SK-N-MC (cell line): ENCODE measurements around the gene MXRA8.

Experiments
- DNase-seq: peaks from one replicate; pipeline ENCODE4 v3.0.0-alpha.2; 2011; ENCODE audit warnings: low read depth, low spot score
- H3K27ac ChIP-seq: fragments of 200-600 bp; sonication (generic); 2 replicates; pipeline ENCODE4 v1.5.1; 2016; ENCODE audit warnings: mixed run types
- H3K36me3 ChIP-seq: fragments of 200-600 bp; sonication (generic); 2 replicates; pipeline ENCODE4 v1.6.1; 2017; ENCODE audit warnings: antibody characterized with exemption, low read length, mixed read lengths; ENCODE audit not compliant: insufficient read depth
- H3K4me3 ChIP-seq: fragments of 200-600 bp; sonication (generic); 2 replicates; pipeline ENCODE4 v1.5.1; 2016
- H3K9ac ChIP-seq: fragments of 200-600 bp; sonication (generic); 2 replicates; pipeline ENCODE4 v1.8.0; 2017; ENCODE audit warnings: mixed run types, mixed read lengths; ENCODE audit not compliant: insufficient read length
- H3K9me3 ChIP-seq: fragments of 200-600 bp; sonication (generic); 2 replicates; pipeline ENCODE4 v1.6.1; 2017; ENCODE audit warnings: low read depth, mild to moderate bottlenecking, antibody characterized with exemption, low read length, moderate library complexity, mixed read lengths
- EZH2 ChIP-seq: fragments of 200-600 bp; sonication (generic); IDR thresholded peaks from one replicate; pipeline ENCODE4 v1.6.1; 2017; ENCODE audit warnings: antibody characterized with exemption
- FOXP2 ChIP-seq: optimal IDR thresholded peaks from 2 replicates; pipeline ENCODE3; 2011; ENCODE audit warnings: mild to moderate bottlenecking, moderate library complexity; ENCODE audit not compliant: insufficient read depth; ENCODE audit errors: extremely low read length, control extremely low read depth
- POLR2AphosphoS5 ChIP-seq: IDR thresholded peaks from 2 replicates; pipeline ENCODE4 v1.6.1; 2012; ENCODE audit warnings: mild to moderate bottlenecking, low read depth, low read length, borderline replicate concordance

The MXRA8 gene

DNA sequence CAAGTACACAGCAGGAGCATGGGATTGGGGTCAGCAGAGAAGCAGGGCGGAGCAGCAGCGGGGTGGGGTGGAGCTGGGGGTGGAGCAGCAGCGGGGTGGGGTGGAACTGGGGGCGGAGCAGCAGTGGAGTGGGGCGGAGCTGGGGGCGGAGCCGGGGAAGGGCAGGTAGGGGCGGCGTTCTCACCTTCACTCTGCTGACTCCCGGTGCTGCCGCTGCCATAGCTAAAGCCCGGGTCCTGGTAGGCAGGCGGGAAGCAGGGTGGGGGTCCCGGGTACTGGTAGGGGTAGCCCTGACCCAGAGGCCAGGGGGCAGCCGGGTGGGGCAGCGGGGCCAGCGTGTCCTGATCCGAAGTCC, 20.6 kb downstream of the MXRA8 start:
- Histone ChIP-seq H3K9ac (no peak overlapping the region), H3K36me3 (peaks cover 3% of the 10 kb centered on the region; the same call in 1 of the 2 replicates), H3K27ac (no peak overlapping the region), H3K9me3 (no peaks in the 10 kb centered on the region), H3K4me3 (no peak overlapping the region)
- TF ChIP-seq FOXP2 (no peak), POLR2AphosphoS5 (no peak), EZH2 (no peak)
- no peak for DNase-seq

GRCh38 chr1:1336931-1337792, 21.2 kb downstream of the MXRA8 start:
- no peak overlapping the region for H3K9ac ChIP-seq
- no peak overlapping the region for H3K4me3 ChIP-seq
- no peak for TF ChIP-seq FOXP2
- no peak for TF ChIP-seq EZH2
- no peak for TF ChIP-seq POLR2AphosphoS5
- H3K9me3 ChIP-seq: no peaks in the 10 kb centered on the region
- H3K36me3 ChIP-seq: peaks cover 3% of the 10 kb centered on the region; the same call in 1 of the 2 replicates
- H3K27ac ChIP-seq: no peak overlapping the region
- no peak for DNase-seq

- DNase-seq: no peak
- H3K4me3 ChIP-seq: no peak overlapping the region
- no peaks in the 10 kb centered on the region for H3K9me3 ChIP-seq
- H3K9ac ChIP-seq: no peak overlapping the region
- no peak for TF ChIP-seq EZH2
- no peak for TF ChIP-seq POLR2AphosphoS5
- TF ChIP-seq FOXP2: no peak
- no peak overlapping the region for H3K27ac ChIP-seq
- peaks cover 3% of the 10 kb centered on the region; the same call in 1 of the 2 replicates for H3K36me3 ChIP-seq
These were observed 21.9 kb downstream of the MXRA8 start for GRCh38 chr1:1336446-1336845.

- H3K9ac ChIP-seq: no peak overlapping the region
- H3K27ac ChIP-seq: no peak overlapping the region
- no peaks in the 10 kb centered on the region for H3K9me3 ChIP-seq
- 0 out of 2 replicates have a peak, but pooled peaks have one; percentile 6 for TF ChIP-seq POLR2AphosphoS5
- TF ChIP-seq FOXP2: no peak
- peaks cover 3% of the 10 kb centered on the region; the same call in 1 of the 2 replicates for H3K36me3 ChIP-seq
- no peak for DNase-seq
- no peak overlapping the region for H3K4me3 ChIP-seq
These were observed 22.5 kb downstream of the MXRA8 start for GRCh38 chr1:1335792-1336248.

DNA sequence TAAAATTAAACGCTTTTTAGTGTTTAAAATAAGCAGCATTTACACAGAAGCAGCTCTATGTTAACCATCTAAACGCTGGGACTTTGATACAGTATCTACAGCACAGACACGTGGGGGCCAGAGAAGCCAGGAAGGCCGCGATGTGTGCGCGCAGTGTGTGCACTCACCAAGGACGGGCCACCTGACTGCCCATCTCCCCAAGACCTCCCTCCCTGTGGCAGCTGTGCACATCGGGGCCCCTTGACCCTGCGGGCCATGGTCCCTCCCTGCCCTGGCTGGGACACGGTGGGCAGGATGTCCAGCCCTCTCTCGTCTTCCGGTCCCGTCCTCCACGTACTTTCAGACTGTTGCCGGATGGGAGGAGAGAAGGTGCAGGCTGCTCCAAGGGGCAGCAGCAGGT, 23.1 kb downstream of the MXRA8 start:
- DNase-seq: no peak
- no peak for TF ChIP-seq POLR2AphosphoS5
- TF ChIP-seq EZH2: no peak
- TF ChIP-seq FOXP2: no peak
- Histone ChIP-seq H3K9me3 (no peaks in the 10 kb centered on the region), H3K27ac (no peak overlapping the region), H3K9ac (no peak overlapping the region), H3K4me3 (no peak overlapping the region), H3K36me3 (peaks cover 3% of the 10 kb centered on the region; the same call in 1 of the 2 replicates)

GRCh38 chr1:1334835-1335234, 23.5 kb downstream of the MXRA8 start:
- Histone ChIP-seq H3K9me3 (no peaks in the 10 kb centered on the region), H3K27ac (no peak overlapping the region), H3K36me3 (peaks cover 3% of the 10 kb centered on the region; the same call in 1 of the 2 replicates), H3K4me3 (no peak overlapping the region), H3K9ac (no peak overlapping the region)
- no peak for DNase-seq
- TF ChIP-seq EZH2 (no peak), FOXP2 (no peak), POLR2AphosphoS5 (no peak)

DNA sequence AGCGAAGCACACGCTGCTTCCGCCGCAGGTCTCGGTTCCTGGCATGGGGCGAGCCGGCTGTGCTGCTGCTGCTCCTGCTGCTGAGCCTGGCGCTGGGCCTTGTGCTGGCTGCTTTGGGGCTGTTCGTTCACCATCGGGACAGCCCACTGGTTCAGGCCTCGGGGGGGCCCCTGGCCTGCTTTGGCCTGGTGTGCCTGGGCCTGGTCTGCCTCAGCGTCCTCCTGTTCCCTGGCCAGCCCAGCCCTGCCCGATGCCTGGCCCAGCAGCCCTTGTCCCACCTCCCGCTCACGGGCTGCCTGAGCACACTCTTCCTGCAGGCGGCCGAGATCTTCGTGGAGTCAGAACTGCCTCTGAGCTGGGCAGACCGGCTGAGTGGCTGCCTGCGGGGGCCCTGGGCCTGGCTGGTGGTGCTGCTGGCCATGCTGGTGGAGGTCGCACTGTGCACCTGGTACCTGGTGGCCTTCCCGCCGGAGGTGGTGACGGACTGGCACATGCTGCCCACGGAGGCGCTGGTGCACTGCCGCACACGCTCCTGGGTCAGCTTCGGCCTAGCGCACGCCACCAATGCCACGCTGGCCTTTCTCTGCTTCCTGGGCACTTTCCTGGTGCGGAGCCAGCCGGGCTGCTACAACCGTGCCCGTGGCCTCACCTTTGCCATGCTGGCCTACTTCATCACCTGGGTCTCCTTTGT, 24.7 kb downstream of the MXRA8 start:
- no peak overlapping the region for H3K9ac ChIP-seq
- H3K36me3 ChIP-seq: peaks cover 3% of the 10 kb centered on the region; the same call in 1 of the 2 replicates
- no peak; the same call in 1 of the 2 replicates for TF ChIP-seq POLR2AphosphoS5
- H3K4me3 ChIP-seq: no peak overlapping the region
- DNase-seq: no peak
- H3K27ac ChIP-seq: no peak overlapping the region
- H3K9me3 ChIP-seq: no peaks in the 10 kb centered on the region

DNA sequence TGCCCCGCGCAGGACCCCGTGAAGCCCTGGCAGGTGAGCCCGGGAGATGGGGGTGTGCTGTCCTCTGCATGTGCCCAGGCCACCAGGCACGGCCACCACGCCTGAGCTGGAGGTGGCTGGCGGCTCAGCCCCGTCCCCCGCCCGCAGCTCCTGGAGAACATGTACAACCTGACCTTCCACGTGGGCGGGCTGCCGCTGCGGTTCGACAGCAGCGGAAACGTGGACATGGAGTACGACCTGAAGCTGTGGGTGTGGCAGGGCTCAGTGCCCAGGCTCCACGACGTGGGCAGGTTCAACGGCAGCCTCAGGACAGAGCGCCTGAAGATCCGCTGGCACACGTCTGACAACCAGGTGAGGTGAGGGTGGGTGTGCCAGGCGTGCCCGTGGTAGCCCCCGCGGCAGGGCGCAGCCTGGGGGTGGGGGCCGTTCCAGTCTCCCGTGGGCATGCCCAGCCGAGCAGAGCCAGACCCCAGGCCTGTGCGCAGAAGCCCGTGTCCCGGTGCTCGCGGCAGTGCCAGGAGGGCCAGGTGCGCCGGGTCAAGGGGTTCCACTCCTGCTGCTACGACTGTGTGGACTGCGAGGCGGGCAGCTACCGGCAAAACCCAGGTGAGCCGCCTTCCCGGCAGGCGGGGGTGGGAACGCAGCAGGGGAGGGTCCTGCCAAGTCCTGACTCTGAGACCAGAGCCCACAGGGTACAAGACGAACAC, 25.4 kb downstream of the MXRA8 start:
- no peak overlapping the region for H3K9ac ChIP-seq

More for the DNA sequence above, 25.4 kb downstream of the MXRA8 start:
- Histone ChIP-seq H3K27ac (no peak overlapping the region), H3K9me3 (no peaks in the 10 kb centered on the region), H3K4me3 (no peak overlapping the region), H3K36me3 (peaks cover 3% of the 10 kb centered on the region; the same call in 1 of the 2 replicates)
- no peak for TF ChIP-seq EZH2
- no peak for TF ChIP-seq FOXP2
- no peak for TF ChIP-seq POLR2AphosphoS5
- DNase-seq: no peak
